Esophagus squamous epithelium (tissue), 5 donors: Measurements from ENCODE around the gene DCTN1. TPM values are rescaled to one million over a fixed set of nuclear protein-coding genes. Genes with fewer than 3 reads are reported as not detected.

Experiments used
- DNase-seq: peaks from one replicate; lab custom pipeline; 2025; lab: John Stamatoyannopoulos, UW
- H3K27ac ChIP-seq, 4 donors: fragments of 200-600 bp; sonication (generic); one replicate each; pipeline ENCODE4 v1.5.1; 2016 to 2019; ENCODE audit warnings: mild to moderate bottlenecking in 1 of 4
- H3K27me3 ChIP-seq, 4 donors: fragments of 200-600 bp; sonication (generic); 1 replicate in 3 of 4; 2 replicates in 1 of 4; pipeline versions ENCODE4 v1.5.1 to v1.6.0; 2017 to 2021; ENCODE audit warnings: antibody characterized with exemption in 1 of 4
- H3K36me3 ChIP-seq, 3 donors: fragments of 200-600 bp; sonication (generic); one replicate each; pipeline ENCODE4 v1.5.1; 2016 to 2019
- H3K4me1 ChIP-seq, 3 donors: fragments of 200-600 bp; sonication (generic); one replicate each; pipeline ENCODE4 v1.5.1; 2017 to 2019
- H3K4me3 ChIP-seq, 4 donors: fragments of 200-600 bp; sonication (generic); 1 replicate in 3 of 4; 2 replicates in 1 of 4; pipeline ENCODE4 v1.5.1; 2016 to 2019; ENCODE audit warnings: mild to moderate bottlenecking in 2 of 4, moderate library complexity in 1 of 4
- H3K9me3 ChIP-seq, 3 donors: fragments of 200-600 bp; sonication (generic); one replicate each; pipeline ENCODE4 v1.5.1; 2016 to 2019
- CTCF ChIP-seq, 6 experiments: fragments of 450-650 bp in 4 of 6; fragments of 200-600 bp in 2 of 6; sonication (generic) in 2 of 6; IDR thresholded peaks; one replicate each; pipeline ENCODE4 v1.5.1; 2016 to 2019; ENCODE audit warnings: antibody characterized with exemption in 6 of 6, mild to moderate bottlenecking in 4 of 6, moderate library complexity in 4 of 6
- POLR2A ChIP-seq, 4 donors: fragments of 450-650 bp; IDR thresholded peaks; one replicate each; pipeline ENCODE4 v1.6.1; 2017; ENCODE audit warnings: antibody characterized with exemption in 4 of 4, mild to moderate bottlenecking in 4 of 4, moderate library complexity in 3 of 4
- WGBS, 2 donors: methylation state at CpG; one replicate each; pipeline ENCODE4 v1.1.5; 2018; 5-methylcytosine and 5-hydroxymethylcytosine counted together
- intact Hi-C: fragments of 100-400 bp; cut with DNase I; formaldehyde crosslinking; loops from one replicate; pipeline ENCODE4 v1.15.0; 2022
- small RNA-seq, 4 donors: library from RNA; depleted of rRNA; stranded (forward); fragments of <200 nt; gene quantifications; one replicate each; pipeline ENCODE3, GENCODE V24; 2016
- total RNA-seq, 4 donors: library from RNA; depleted of rRNA; stranded (reverse); fragments of >200 nt; gene quantifications; one replicate each; pipeline ENCODE4 v1.1.0, GENCODE V29; 2016
- donor health status: DM: yes; HTN: yes; CAD: no.

Gene DCTN1
- total RNA-seq, 4 donors from 2014 or later, result 67.1 to 80.1 (median 75.0) TPM

GRCh38 chr2:74316627-74317295 lies 63.4 kb downstream of the DCTN1 start:
- no peak overlapping the region for H3K4me3 ChIP-seq
- H3K9me3 ChIP-seq, result no peaks in the 10 kb centered on the region
- intact Hi-C loops, result no loop called here
- 72% methylated on average over 6 of the region's 6 CpGs for WGBS, 2 donors
- DNase-seq, result no peak
- H3K4me1 ChIP-seq, result no peaks in the 10 kb centered on the region
- H3K36me3 ChIP-seq, result peaks cover 0 to 13% (median 0%) of the 10 kb centered on the region in 3 donors
- no peaks in the 10 kb centered on the region for H3K27me3 ChIP-seq
- no peak overlapping the region for H3K27ac ChIP-seq
- TF ChIP-seq POLR2A (IDR thresholded peaks at IDR 0.05), result no peak
- TF ChIP-seq CTCF (IDR thresholded peaks at IDR 0.05), result no peak

- Histone ChIP-seq H3K9me3 (no peaks in the 10 kb centered on the region), H3K4me1 (no peaks in the 10 kb centered on the region), H3K36me3 (peaks cover 0 to 13% (median 0%) of the 10 kb centered on the region in 3 donors), H3K27me3 (no peaks in the 10 kb centered on the region), H3K27ac (no peak overlapping the region), H3K4me3 (no peak overlapping the region)
- no peak for DNase-seq
- intact Hi-C loops, result no loop called here
- no peak for TF ChIP-seq CTCF (IDR thresholded peaks at IDR 0.05)
- no peak for TF ChIP-seq POLR2A (IDR thresholded peaks at IDR 0.05)
- WGBS, 2 donors, result 67 to 85% methylated on average over 2 to 5 of the region's 5 CpGs
Measured at GRCh38 chr2:74314107-74314506, 66.0 kb downstream of the DCTN1 start.

- Histone ChIP-seq H3K27me3 (no peaks in the 10 kb centered on the region), H3K36me3 (peaks cover 0 to 13% (median 0%) of the 10 kb centered on the region in 3 donors), H3K27ac (no peak overlapping the region), H3K4me1 (no peaks in the 10 kb centered on the region), H3K9me3 (no peaks in the 10 kb centered on the region), H3K4me3 (no peak overlapping the region)
- WGBS, 2 donors, result 50 to 74% methylated on average over 2 of the region's 2 CpGs
- intact Hi-C loops, result no loop called here
- no peak for DNase-seq
- TF ChIP-seq CTCF (IDR thresholded peaks at IDR 0.05) (no peak), POLR2A (IDR thresholded peaks at IDR 0.05) (no peak)
Measured at GRCh38 chr2:74313497-74313896, 66.6 kb downstream of the DCTN1 start.

GRCh38 chr2:74312913-74313312 lies 67.2 kb downstream of the DCTN1 start:
- peaks cover 0 to 13% (median 0%) of the 10 kb centered on the region in 3 donors for H3K36me3 ChIP-seq
- H3K4me1 ChIP-seq, result no peaks in the 10 kb centered on the region
- no peaks in the 10 kb centered on the region for H3K27me3 ChIP-seq
- DNase-seq, result no peak
- no peak overlapping the region for H3K4me3 ChIP-seq
- intact Hi-C loops, result no loop called here
- H3K27ac ChIP-seq, result no peak overlapping the region
- no peak for TF ChIP-seq POLR2A (IDR thresholded peaks at IDR 0.05)
- no peak for TF ChIP-seq CTCF (IDR thresholded peaks at IDR 0.05)
- no peaks in the 10 kb centered on the region for H3K9me3 ChIP-seq

Small RNA genes within 50 kb of the gene (small RNA-seq; reads per million reads assigned to genes)
- gene RNU6-542P (0 reads per million in 4 donors), gene TAF13P2 (0 reads per million in 4 donors)

Other genes starting within 250 kb of the DCTN1 start
- gene BOLA3, start 232.4 kb downstream of the DCTN1 start, total RNA-seq, result 10 to 100 TPM; 27.1 to 69.3 (median 40.8) TPM
- 100 to 1,000 TPM in 3 of 4 donors, 10 to 100 TPM in 1; 87.9 to 125 (median 102) TPM for gene MOB1A, start 201.4 kb downstream of the DCTN1 start, total RNA-seq
- gene MTHFD2, start 181.7 kb downstream of the DCTN1 start, total RNA-seq, result 10 to 100 TPM; 19.1 to 55.4 (median 39.0) TPM
- gene SLC4A5, start 36.9 kb downstream of the DCTN1 start, total RNA-seq, result 1 to 10 TPM in 2 of 4 donors, under 1 TPM in 2; 0.62 to 2.3 (median 1.2) TPM
- gene C2orf81, start 41.3 kb upstream of the DCTN1 start, total RNA-seq, result under 1 TPM; 0.22 to 0.76 (median 0.59) TPM
- gene WDR54, start 41.4 kb upstream of the DCTN1 start, total RNA-seq, result 1 to 10 TPM; 3.1 to 9.1 (median 6.0) TPM
- gene RTKN, start 61.6 kb upstream of the DCTN1 start, total RNA-seq, result 10 to 100 TPM; 20.2 to 37.8 (median 27.9) TPM
- gene INO80B, start 74.8 kb upstream of the DCTN1 start, total RNA-seq, result 10 to 100 TPM in 3 of 4 donors, 1 to 10 TPM in 1; 5.4 to 41.9 (median 20.3) TPM
- gene WBP1, start 78.1 kb upstream of the DCTN1 start, total RNA-seq, result 10 to 100 TPM; 14.2 to 34.1 (median 25.3) TPM
- 10 to 100 TPM; 29.3 to 37.4 (median 33.9) TPM for gene MOGS, start 85.1 kb upstream of the DCTN1 start, total RNA-seq
- gene MRPL53, start 92.4 kb upstream of the DCTN1 start, total RNA-seq, result 10 to 100 TPM; 10.7 to 25.2 (median 22.1) TPM
- 10 to 100 TPM in 2 of 4 donors, 1 to 10 TPM in 2; 6.5 to 24.6 (median 14.5) TPM for gene CCDC142, start 102.7 kb upstream of the DCTN1 start, total RNA-seq
- 10 to 100 TPM; 11.2 to 27.7 (median 17.5) TPM for gene TTC31, start 102.8 kb upstream of the DCTN1 start, total RNA-seq
- under 1 TPM in 2 of 4 donors, not detected in 2; 0.38 to 0.57 TPM for gene LBX2, start 119.3 kb upstream of the DCTN1 start, total RNA-seq
- gene PCGF1, start 127.4 kb upstream of the DCTN1 start, total RNA-seq, result 10 to 100 TPM in 3 of 4 donors, 1 to 10 TPM in 1; 4.4 to 16.2 (median 14.7) TPM
- gene TLX2, start 134.1 kb upstream of the DCTN1 start, total RNA-seq, result not detected
- gene DQX1, start 145.9 kb upstream of the DCTN1 start, total RNA-seq, result 10 to 100 TPM in 1 of 4 donors, 1 to 10 TPM in 3; 3.8 to 13.3 (median 5.7) TPM
- gene AUP1, start 149.4 kb upstream of the DCTN1 start, total RNA-seq, result 100 to 1,000 TPM in 2 of 4 donors, 10 to 100 TPM in 2; 79.9 to 142 (median 105) TPM
- 10 to 100 TPM; 16.9 to 25.8 (median 22.0) TPM for gene HTRA2, start 149.6 kb upstream of the DCTN1 start, total RNA-seq
- gene LOXL3, start 173.6 kb upstream of the DCTN1 start, total RNA-seq, result 1 to 10 TPM in 2 of 4 donors, under 1 TPM in 1, not detected in 1; 0.48 to 4.3 (median 3.2) TPM
- 1 to 10 TPM in 2 of 4 donors, under 1 TPM in 1, not detected in 1; 0.88 to 6.7 (median 3.0) TPM for gene DOK1, start 174.4 kb upstream of the DCTN1 start, total RNA-seq